ENCODE measurements around the gene ZNF385C. TPM values are rescaled to one million over a fixed set of nuclear protein-coding genes. Genes with fewer than 3 reads are reported as not detected.

The ZNF385C gene
- total and polyA plus RNA-seq, 2 experiments from 2014 or later: not detected

GRCh38 chr17:42103221-42103954, 5.1 kb upstream of the ZNF385C start:
- H3K9me2 ChIP-seq (ENCODE audit: insufficient read depth): no peaks in the 10 kb centered on the region
- in situ Hi-C loops (cut with MboI): no loop called here
- H3K4me3 ChIP-seq: no peak overlapping the region
- H3K4me2 ChIP-seq (ENCODE audit: unreplicated experiment): no peak overlapping the region
- no peaks in the 10 kb centered on the region for H3K9me3 ChIP-seq (ENCODE audit: low read depth)
- no peak overlapping the region for H2AFZ ChIP-seq
- H3K27ac ChIP-seq: no peak overlapping the region
- H3K36me3 ChIP-seq (ENCODE audit: low read depth): no peaks in the 10 kb centered on the region
- no peaks in the 10 kb centered on the region for H3K4me1 ChIP-seq (ENCODE audit: insufficient read depth)
- no peaks in the 10 kb centered on the region for H4K20me1 ChIP-seq (ENCODE audit: insufficient read depth)
- H3K9ac ChIP-seq: no peak overlapping the region
- H3F3A ChIP-seq (ENCODE audit: insufficient read depth): no peaks in the 10 kb centered on the region
- DNase-seq: no peak
- no peaks in the 10 kb centered on the region for H3K79me2 ChIP-seq (ENCODE audit: insufficient read depth)
- TF ChIP-seq EZH2phosphoT487 (IDR thresholded peaks at IDR 0.05; ENCODE audit: insufficient read depth, low read depth) (no peak), EZH2 (IDR thresholded peaks at IDR 0.05; ENCODE audit: insufficient read depth, poor library complexity, severe bottlenecking) (no peak)
- 73 to 75% methylated on average over 11 of the region's 11 CpGs for WGBS, 2 experiments (ENCODE audit: low coverage in 1 of 2, low lambda C conversion rate in 2 of 2, missing lambda C conversion rate in 2 of 2)
- no peaks in the 10 kb centered on the region for H3K27me3 ChIP-seq (replicated peaks; ENCODE audit: insufficient read depth)

DNA sequence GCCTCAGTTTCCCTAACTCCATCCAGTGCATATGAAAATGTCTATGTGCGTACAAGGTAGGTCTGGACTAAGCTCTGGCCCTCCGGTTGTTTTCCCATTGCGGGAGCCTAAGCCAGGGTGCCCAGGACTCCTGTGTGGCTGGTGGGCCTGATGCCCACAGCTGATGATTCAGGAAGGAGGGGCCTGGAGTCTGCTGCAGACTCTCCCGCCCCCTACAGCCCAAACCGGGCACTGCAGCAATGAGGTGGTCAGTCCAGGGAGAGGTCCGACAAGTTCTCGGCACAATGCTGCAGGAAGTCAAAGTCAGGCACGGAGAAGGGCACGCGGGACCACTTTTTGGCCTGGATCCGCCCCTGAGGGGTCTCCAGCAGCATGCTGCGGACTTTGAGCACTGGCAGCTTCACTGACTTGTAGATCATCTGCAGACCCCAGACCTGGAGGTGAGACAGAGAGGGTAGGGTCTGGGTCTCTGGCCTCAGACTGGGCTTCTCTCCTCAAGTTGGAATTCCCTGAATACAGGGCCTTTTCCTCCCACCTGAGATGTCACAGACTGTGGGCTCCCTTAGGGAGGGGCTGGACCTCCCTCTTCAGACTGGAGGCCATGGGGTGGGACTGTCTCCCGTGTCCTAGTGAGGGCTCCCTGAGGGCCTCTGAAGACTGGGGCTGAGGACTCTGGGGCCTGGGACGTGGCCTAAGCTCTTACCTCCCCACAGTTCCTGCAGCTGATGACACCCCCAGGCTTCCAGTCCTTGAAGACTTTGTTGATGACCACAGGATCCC, 3.4 kb upstream of the ZNF385C start:
- Histone ChIP-seq H3K27ac (no peak overlapping the region), H3K4me1 (ENCODE audit: insufficient read depth) (no peaks in the 10 kb centered on the region), H3K9me3 (ENCODE audit: low read depth) (no peaks in the 10 kb centered on the region), H3K4me3 (no peak overlapping the region), H3K79me2 (ENCODE audit: insufficient read depth) (no peaks in the 10 kb centered on the region), H3K4me2 (ENCODE audit: unreplicated experiment) (peak overlapping the region; percentile 32), H3K9me2 (ENCODE audit: insufficient read depth) (no peaks in the 10 kb centered on the region), H3K36me3 (ENCODE audit: low read depth) (no peaks in the 10 kb centered on the region), H3K27me3 (replicated peaks; ENCODE audit: insufficient read depth) (peaks cover 13% of the 10 kb centered on the region), H4K20me1 (ENCODE audit: insufficient read depth) (no peaks in the 10 kb centered on the region), H3F3A (ENCODE audit: insufficient read depth) (no peaks in the 10 kb centered on the region), H2AFZ (no peak overlapping the region), H3K9ac (peak overlapping the region; percentile 5; the same call in 1 of the 2 replicates)
- in situ Hi-C loops (cut with MboI): no loop called here
- peak; percentile 81 for DNase-seq
- 15 to 17% methylated on average over 14 of the region's 14 CpGs for WGBS, 2 experiments (ENCODE audit: low coverage in 1 of 2, low lambda C conversion rate in 2 of 2, missing lambda C conversion rate in 2 of 2)
- TF ChIP-seq EZH2phosphoT487 (IDR thresholded peaks at IDR 0.05; ENCODE audit: insufficient read depth, low read depth): no peak
- no peak for TF ChIP-seq EZH2 (IDR thresholded peaks at IDR 0.05; ENCODE audit: insufficient read depth, poor library complexity, severe bottlenecking)

DNA sequence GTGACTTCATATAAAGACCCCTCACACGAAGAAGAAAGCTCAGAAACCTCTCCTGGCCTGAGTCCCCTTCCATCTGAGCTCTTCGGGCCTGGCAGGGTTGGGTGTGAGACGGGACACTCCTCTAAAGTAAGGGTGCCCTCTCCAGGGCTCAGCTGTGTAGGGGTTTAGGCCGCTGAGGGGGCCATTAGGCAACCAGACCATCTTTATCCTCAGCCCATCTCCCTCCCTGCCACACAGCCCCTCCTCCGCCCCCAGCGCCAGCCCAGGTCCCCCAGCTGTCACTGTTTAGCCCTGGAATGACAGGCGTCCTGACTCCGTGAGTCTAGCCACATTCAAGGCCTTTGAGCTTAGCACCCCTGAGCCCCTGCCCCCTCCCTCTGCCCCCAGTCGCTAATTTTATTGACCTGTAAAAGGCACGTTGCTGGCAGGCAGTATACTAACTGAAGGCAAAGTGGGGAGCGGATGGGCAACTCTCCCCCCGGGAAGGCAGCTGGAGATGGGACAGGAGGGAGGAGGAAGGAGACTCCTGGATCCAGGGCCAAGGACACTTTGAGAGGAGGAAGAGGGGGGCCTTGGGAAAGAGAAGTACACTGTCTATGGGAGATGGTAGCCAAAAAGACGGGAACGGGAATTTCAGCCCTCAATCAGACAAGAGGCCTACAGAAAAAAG, 592 bp upstream of the ZNF385C start:
- H3K9me2 ChIP-seq (ENCODE audit: insufficient read depth): no peaks in the 10 kb centered on the region
- no peak overlapping the region for H3K4me2 ChIP-seq (ENCODE audit: unreplicated experiment)
- 67 to 76% methylated on average over 11 to 14 of the region's 14 CpGs for whole genome bisulfite sequencing, 2 experiments (ENCODE audit: low coverage in 1 of 2, low lambda C conversion rate in 2 of 2, missing lambda C conversion rate in 2 of 2)
- no peak overlapping the region for H3K9ac ChIP-seq
- H3K79me2 ChIP-seq (ENCODE audit: insufficient read depth): no peaks in the 10 kb centered on the region
- H2AFZ ChIP-seq: no peak overlapping the region
- no peaks in the 10 kb centered on the region for H3K36me3 ChIP-seq (ENCODE audit: low read depth)
- no peaks in the 10 kb centered on the region for H3F3A ChIP-seq (ENCODE audit: insufficient read depth)
- H3K27ac ChIP-seq: no peak overlapping the region
- no peak for TF ChIP-seq EZH2phosphoT487 (IDR thresholded peaks at IDR 0.05; ENCODE audit: insufficient read depth, low read depth)
- no peak for TF ChIP-seq EZH2 (IDR thresholded peaks at IDR 0.05; ENCODE audit: insufficient read depth, poor library complexity, severe bottlenecking)
- no peak overlapping the region for H3K4me3 ChIP-seq
- in situ Hi-C loops (cut with MboI): no loop called here
- no peaks in the 10 kb centered on the region for H4K20me1 ChIP-seq (ENCODE audit: insufficient read depth)
- DNase-seq: no peak
- H3K9me3 ChIP-seq (ENCODE audit: low read depth): no peaks in the 10 kb centered on the region
- H3K27me3 ChIP-seq (replicated peaks; ENCODE audit: insufficient read depth): peaks cover 13% of the 10 kb centered on the region
- H3K4me1 ChIP-seq (ENCODE audit: insufficient read depth): no peaks in the 10 kb centered on the region

GRCh38 chr17:42096360-42097111, 1.7 kb downstream of the ZNF385C start:
- Histone ChIP-seq H3K4me2 (ENCODE audit: unreplicated experiment) (no peak overlapping the region), H3K79me2 (ENCODE audit: insufficient read depth) (no peaks in the 10 kb centered on the region), H4K20me1 (ENCODE audit: insufficient read depth) (no peaks in the 10 kb centered on the region), H3K4me3 (no peak overlapping the region), H3K4me1 (ENCODE audit: insufficient read depth) (no peaks in the 10 kb centered on the region), H3K27ac (no peak overlapping the region), H3K9ac (no peak overlapping the region), H3K36me3 (ENCODE audit: low read depth) (no peaks in the 10 kb centered on the region), H3F3A (ENCODE audit: insufficient read depth) (no peaks in the 10 kb centered on the region), H3K27me3 (replicated peaks; ENCODE audit: insufficient read depth) (peaks cover 13% of the 10 kb centered on the region), H2AFZ (no peak overlapping the region), H3K9me2 (ENCODE audit: insufficient read depth) (no peaks in the 10 kb centered on the region), H3K9me3 (ENCODE audit: low read depth) (no peaks in the 10 kb centered on the region)
- WGBS, 2 experiments (ENCODE audit: low coverage in 1 of 2, low lambda C conversion rate in 2 of 2, missing lambda C conversion rate in 2 of 2): 50 to 57% methylated on average over 8 of the region's 8 CpGs
- TF ChIP-seq EZH2phosphoT487 (IDR thresholded peaks at IDR 0.05; ENCODE audit: insufficient read depth, low read depth) (no peak), EZH2 (IDR thresholded peaks at IDR 0.05; ENCODE audit: insufficient read depth, poor library complexity, severe bottlenecking) (no peak)
- no peak for DNase-seq
- in situ Hi-C loops (cut with MboI): no loop called here
